ENCODE data around the gene PPP4R2.

Gene PPP4R2

DNA sequence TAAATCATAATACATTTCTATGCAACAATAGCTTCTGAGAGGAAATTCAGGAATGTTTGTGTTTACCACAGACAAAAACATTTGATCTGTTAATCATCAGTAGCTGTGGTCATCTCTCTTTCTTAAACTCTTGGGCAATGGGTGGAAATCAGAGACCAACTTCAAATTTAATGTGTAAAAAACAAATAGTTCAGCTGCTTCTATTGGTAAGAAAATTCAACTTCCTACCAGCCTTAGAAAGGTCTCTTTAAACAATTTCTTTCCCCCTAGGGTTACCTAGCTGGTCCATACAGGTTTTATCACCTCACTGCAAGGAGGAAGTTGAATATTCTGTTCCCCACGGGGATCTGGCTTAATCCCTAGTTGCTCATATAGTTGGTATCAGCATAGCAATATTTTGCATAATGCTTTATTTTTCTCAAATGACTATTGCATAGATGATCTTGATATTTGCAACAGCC, 20.3 kb upstream of the PPP4R2 start:
- no peak for DNase-seq (ENCODE audit: extremely low spot score)
- ChIA-PET POLR2A (no interaction called here), CTCF (no interaction called here)
- no peak for TF ChIP-seq NFRKB (IDR thresholded peaks at IDR 0.05)
- no peak for TF ChIP-seq LEF1 (IDR thresholded peaks at IDR 0.05; ENCODE audit: borderline replicate concordance)
- TF ChIP-seq FOXM1 (IDR thresholded peaks at IDR 0.05; ENCODE audit: borderline replicate concordance), result no peak
- TF ChIP-seq SP1 (IDR thresholded peaks at IDR 0.05), result no peak
- no peak for TF ChIP-seq FOXA1 (IDR thresholded peaks at IDR 0.05)
- TF ChIP-seq CTBP1 (IDR thresholded peaks at IDR 0.05; ENCODE audit: borderline replicate concordance), result no peak
- no peak for TF ChIP-seq ELF4 (IDR thresholded peaks at IDR 0.05)
- TF ChIP-seq ARNT (IDR thresholded peaks at IDR 0.05), result no peak
- no peak for TF ChIP-seq HDGF (IDR thresholded peaks at IDR 0.05; ENCODE audit: borderline replicate concordance)
- no peak for TF ChIP-seq TARDBP (IDR thresholded peaks at IDR 0.05)

- DNase-seq (ENCODE audit: extremely low spot score), result no peak
- TF ChIP-seq FOXK2 (IDR thresholded peaks at IDR 0.05) (no peak), TARDBP (IDR thresholded peaks at IDR 0.05) (no peak), ZNF384 (IDR thresholded peaks at IDR 0.05) (no peak), ELF4 (IDR thresholded peaks at IDR 0.05) (no peak), LEF1 (IDR thresholded peaks at IDR 0.05; ENCODE audit: borderline replicate concordance) (no peak), SUZ12 (IDR thresholded peaks at IDR 0.05) (no peak), ARNT (IDR thresholded peaks at IDR 0.05) (no peak), BHLHE40 (IDR thresholded peaks at IDR 0.05; ENCODE audit: borderline replicate concordance) (no peak), FOXA1 (IDR thresholded peaks at IDR 0.05) (no peak), FOXM1 (IDR thresholded peaks at IDR 0.05; ENCODE audit: borderline replicate concordance) (no peak), CTBP1 (IDR thresholded peaks at IDR 0.05; ENCODE audit: borderline replicate concordance) (no peak), NFRKB (IDR thresholded peaks at IDR 0.05) (no peak)
- POLR2A ChIA-PET, result no interaction called here
- CTCF ChIA-PET, result no interaction called here
Measured at GRCh38 chr3:72977060-72977808, 19.4 kb upstream of the PPP4R2 start.

DNA sequence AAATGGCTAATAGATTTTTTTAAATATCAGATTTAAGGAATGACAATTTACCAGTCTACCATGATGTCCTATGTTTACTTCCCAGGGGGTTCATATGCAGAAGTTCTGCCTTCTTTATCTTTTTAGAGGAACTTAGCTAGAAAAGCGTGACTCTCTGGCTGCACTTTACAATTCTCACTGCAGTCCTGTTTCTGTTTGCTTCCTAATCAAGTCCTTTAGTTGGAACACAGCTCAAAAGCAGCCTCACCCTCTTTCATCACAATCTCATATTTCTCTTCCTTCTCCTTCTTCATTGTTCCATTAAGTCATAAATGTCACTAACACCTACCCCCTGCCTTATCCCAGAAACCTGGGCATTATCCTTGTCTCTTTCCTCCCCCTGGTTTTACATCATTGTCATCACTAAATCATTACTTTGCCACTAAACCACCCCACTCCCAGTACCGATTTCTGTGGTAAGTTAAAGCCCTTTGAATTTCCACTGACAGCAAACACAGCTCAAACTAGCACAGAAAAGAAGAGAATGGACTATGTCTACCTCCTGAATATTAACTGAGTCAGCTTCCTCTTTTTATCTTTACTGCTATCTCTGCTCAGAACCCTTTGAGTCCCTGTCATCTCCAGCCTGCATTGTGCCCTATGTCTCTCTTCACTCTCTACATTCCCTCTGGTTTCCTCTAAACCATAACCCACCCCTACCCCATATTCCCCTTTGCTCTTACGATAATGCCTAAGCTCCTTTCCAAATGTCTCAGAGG, 13.8 kb upstream of the PPP4R2 start:
- ChIA-PET CTCF (interaction anchor here (0.6 to 0.9 kb wide), 2 partner anchors 31 to 72 kb away, joined by 3 read pairs; no protein-coding TSS in a partner anchor), POLR2A (interaction anchor here (1.9 kb wide), 1 partner anchor 13 kb away, joined by 10 read pairs; the partner anchor contains the start of gene PPP4R2)
- no peak for DNase-seq (ENCODE audit: extremely low spot score)

DNA sequence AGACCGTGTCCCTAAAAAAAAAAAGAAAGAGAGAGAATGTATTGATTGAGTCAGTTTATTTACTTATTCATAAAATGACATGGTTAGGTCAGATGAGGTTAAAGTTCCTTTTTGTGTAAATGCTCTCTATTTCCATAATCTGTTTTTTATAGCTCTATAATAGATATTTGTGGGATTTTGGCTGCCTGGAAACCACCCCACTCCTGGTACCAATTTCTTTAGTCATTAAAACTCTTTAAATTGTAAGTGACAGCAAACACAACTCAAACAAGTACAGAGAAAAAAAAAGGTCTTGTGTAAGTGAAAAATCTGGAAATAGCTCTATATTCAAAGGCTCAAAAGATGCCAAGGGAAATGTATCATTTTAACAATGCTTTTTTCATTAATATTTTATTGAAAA, 11.0 kb upstream of the PPP4R2 start:
- TF ChIP-seq FOXA1 (IDR thresholded peaks at IDR 0.05), result no peak
- TF ChIP-seq ELF4 (IDR thresholded peaks at IDR 0.05), result no peak
- no peak for TF ChIP-seq ZNF384 (IDR thresholded peaks at IDR 0.05)
- ChIA-PET CTCF (no interaction called here), POLR2A (no interaction called here)
- no peak for DNase-seq (ENCODE audit: extremely low spot score)

More for the DNA sequence above, 13.8 kb upstream of the PPP4R2 start:
- TF ChIP-seq SUZ12 (IDR thresholded peaks at IDR 0.05) (no peak), FOXA1 (IDR thresholded peaks at IDR 0.05) (no peak), FOXM1 (IDR thresholded peaks at IDR 0.05; ENCODE audit: borderline replicate concordance) (no peak), HDGF (IDR thresholded peaks at IDR 0.05; ENCODE audit: borderline replicate concordance) (no peak), L3MBTL2 (conservative IDR thresholded peaks at IDR 0.05) (no peak), SP1 (IDR thresholded peaks at IDR 0.05) (no peak), ELF4 (IDR thresholded peaks at IDR 0.05) (no peak), PKNOX1 (IDR thresholded peaks at IDR 0.05) (no peak), LEF1 (IDR thresholded peaks at IDR 0.05; ENCODE audit: borderline replicate concordance) (no peak)

DNA sequence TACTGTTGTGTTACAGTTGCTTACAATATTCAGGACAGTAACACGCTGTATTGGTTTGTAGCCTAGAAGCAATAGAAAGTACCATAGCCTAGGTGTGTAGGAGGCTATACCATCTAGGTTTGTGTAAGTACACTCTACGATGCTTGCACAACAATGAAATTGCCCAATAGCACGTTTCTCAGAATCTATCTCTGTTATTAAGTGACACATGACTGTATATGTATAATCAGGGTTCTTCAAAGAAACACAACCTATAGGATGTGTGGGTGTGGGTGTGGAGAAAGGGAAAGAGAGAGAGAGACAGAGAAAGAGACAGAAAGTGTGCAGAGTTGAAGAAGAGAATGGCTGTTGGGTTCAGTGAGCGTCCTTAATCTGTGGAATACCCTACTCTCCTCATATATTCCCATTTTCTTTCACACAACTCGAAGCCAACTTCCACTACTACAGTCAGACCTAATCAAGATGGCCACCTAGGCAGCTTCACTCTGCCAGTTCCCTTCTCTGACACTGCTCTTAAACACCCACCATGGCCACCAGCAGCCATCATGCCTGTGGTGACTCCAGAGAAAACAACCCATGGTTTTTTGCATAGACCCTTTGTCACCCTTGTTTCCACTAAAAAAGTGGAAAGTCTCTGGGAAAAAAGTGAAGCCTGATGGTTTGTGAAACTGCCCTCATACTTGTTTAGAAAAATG, 5.8 kb upstream of the PPP4R2 start:
- TF ChIP-seq SUZ12 (IDR thresholded peaks at IDR 0.05) (no peak), ZNF384 (IDR thresholded peaks at IDR 0.05) (no peak), ARNT (IDR thresholded peaks at IDR 0.05) (no peak), L3MBTL2 (conservative IDR thresholded peaks at IDR 0.05) (no peak), PKNOX1 (IDR thresholded peaks at IDR 0.05) (no peak), CTBP1 (IDR thresholded peaks at IDR 0.05; ENCODE audit: borderline replicate concordance) (no peak), FOXK2 (IDR thresholded peaks at IDR 0.05) (no peak), NFRKB (IDR thresholded peaks at IDR 0.05) (no peak), LEF1 (IDR thresholded peaks at IDR 0.05; ENCODE audit: borderline replicate concordance) (no peak), SP1 (IDR thresholded peaks at IDR 0.05) (no peak), HDGF (IDR thresholded peaks at IDR 0.05; ENCODE audit: borderline replicate concordance) (no peak), FOXA1 (IDR thresholded peaks at IDR 0.05) (no peak), BHLHE40 (IDR thresholded peaks at IDR 0.05; ENCODE audit: borderline replicate concordance) (no peak), TARDBP (IDR thresholded peaks at IDR 0.05) (no peak), FOXM1 (IDR thresholded peaks at IDR 0.05; ENCODE audit: borderline replicate concordance) (no peak), ELF4 (IDR thresholded peaks at IDR 0.05) (no peak)
- POLR2A ChIA-PET, result no interaction called here
- CTCF ChIA-PET, result no interaction called here

DNA sequence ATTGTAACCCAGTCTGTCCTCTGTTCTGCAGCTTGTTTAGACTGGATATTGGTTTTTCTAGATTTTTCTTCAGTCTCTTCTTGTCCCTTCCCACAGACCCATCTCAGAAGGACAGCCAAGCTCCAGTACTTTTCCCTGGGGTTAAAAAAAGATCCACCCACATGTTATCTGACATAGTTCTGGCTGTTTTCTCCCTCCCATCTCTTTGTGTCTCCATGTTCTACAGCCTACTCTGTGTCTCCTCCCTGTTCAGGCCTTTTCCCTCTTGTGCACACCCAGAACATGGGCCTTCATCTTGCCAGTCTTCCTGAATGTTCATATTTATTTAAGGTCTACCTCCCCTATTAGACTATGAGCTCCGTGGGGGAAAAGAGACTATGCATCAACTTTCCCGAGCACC, 5.1 kb upstream of the PPP4R2 start:
- no peak for DNase-seq (ENCODE audit: extremely low spot score)
- TF ChIP-seq PKNOX1 (IDR thresholded peaks at IDR 0.05) (no peak), ARNT (IDR thresholded peaks at IDR 0.05) (no peak), FOXA1 (IDR thresholded peaks at IDR 0.05) (no peak), ZNF384 (IDR thresholded peaks at IDR 0.05) (no peak), L3MBTL2 (conservative IDR thresholded peaks at IDR 0.05) (no peak), SP1 (IDR thresholded peaks at IDR 0.05) (no peak), HDGF (IDR thresholded peaks at IDR 0.05; ENCODE audit: borderline replicate concordance) (no peak), ELF4 (IDR thresholded peaks at IDR 0.05) (no peak), NFRKB (IDR thresholded peaks at IDR 0.05) (no peak), BHLHE40 (IDR thresholded peaks at IDR 0.05; ENCODE audit: borderline replicate concordance) (no peak), FOXM1 (IDR thresholded peaks at IDR 0.05; ENCODE audit: borderline replicate concordance) (no peak)
- ChIA-PET CTCF (no interaction called here), POLR2A (no interaction called here)

More for the DNA sequence above, 5.8 kb upstream of the PPP4R2 start:
- DNase-seq (ENCODE audit: extremely low spot score), result no peak
